Measurements from ENCODE around the gene NDRG3. TPM values are rescaled to one million over a fixed set of nuclear protein-coding genes. Genes with fewer than 3 reads are reported as not detected.

The NDRG3 gene
- total and polyA plus RNA-seq, 2 donors from 2014 or later: 25.3 to 26.4 TPM

DNA sequence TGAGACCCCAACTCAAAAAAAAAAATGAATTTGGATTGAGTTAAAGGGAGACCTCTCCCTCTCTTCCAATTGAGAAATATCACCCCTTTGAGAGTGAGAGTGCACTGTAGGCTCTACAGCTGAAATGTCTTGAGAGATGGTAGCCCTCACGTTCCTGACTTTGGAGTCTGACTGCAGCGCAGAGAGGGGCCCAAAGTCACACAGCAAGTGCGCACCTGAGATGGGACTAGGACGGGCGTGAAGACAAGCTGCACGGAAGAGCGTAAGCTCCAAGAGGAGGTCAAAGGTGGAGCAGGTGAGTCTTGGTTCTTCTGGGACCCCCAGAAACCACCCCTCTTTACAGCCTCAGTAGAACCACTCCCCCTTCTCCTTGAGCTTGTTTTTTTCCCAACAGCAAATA is 100.5 kb downstream of the NDRG3 start:
- no peaks in the 10 kb centered on the region for H3K4me1 ChIP-seq (ENCODE audit: control insufficient read depth in 2 of 3, insufficient read depth in 2 of 3, low read depth in 1 of 3, low read length in 3 of 3)
- DNase-seq (no peak), FAIRE-seq (no peak)
- intact Hi-C loops (cut with DNase I): no loop called here
- H3K27me3 ChIP-seq (ENCODE audit: control insufficient read depth, insufficient read depth, low read length): no peaks in the 10 kb centered on the region
- H3K27ac ChIP-seq (ENCODE audit: low read depth in 2 of 2, low read length in 2 of 2): no peak overlapping the region
- no peaks in the 10 kb centered on the region for H3K36me3 ChIP-seq (ENCODE audit: control insufficient read depth in 2 of 3, insufficient read depth in 3 of 3, low read length in 3 of 3)
- H3K4me3 ChIP-seq (ENCODE audit: low read length in 3 of 3): no peak overlapping the region
- TF ChIP-seq, protein P1, sequence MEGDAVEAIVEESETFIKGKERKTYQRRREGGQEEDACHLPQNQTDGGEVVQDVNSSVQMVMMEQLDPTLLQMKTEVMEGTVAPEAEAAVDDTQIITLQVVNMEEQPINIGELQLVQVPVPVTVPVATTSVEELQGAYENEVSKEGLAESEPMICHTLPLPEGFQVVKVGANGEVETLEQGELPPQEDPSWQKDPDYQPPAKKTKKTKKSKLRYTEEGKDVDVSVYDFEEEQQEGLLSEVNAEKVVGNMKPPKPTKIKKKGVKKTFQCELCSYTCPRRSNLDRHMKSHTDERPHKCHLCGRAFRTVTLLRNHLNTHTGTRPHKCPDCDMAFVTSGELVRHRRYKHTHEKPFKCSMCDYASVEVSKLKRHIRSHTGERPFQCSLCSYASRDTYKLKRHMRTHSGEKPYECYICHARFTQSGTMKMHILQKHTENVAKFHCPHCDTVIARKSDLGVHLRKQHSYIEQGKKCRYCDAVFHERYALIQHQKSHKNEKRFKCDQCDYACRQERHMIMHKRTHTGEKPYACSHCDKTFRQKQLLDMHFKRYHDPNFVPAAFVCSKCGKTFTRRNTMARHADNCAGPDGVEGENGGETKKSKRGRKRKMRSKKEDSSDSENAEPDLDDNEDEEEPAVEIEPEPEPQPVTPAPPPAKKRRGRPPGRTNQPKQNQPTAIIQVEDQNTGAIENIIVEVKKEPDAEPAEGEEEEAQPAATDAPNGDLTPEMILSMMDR (IDR thresholded peaks at IDR 0.05; ENCODE audit: borderline replicate concordance, extremely low read depth, insufficient read depth): no peak
- no peak overlapping the region for H3K9ac ChIP-seq (ENCODE audit: low read length in 3 of 3)
- H3K9me3 ChIP-seq (ENCODE audit: control insufficient read depth in 2 of 3, insufficient read depth in 1 of 3, low read length in 3 of 3): no peaks in the 10 kb centered on the region

DNA sequence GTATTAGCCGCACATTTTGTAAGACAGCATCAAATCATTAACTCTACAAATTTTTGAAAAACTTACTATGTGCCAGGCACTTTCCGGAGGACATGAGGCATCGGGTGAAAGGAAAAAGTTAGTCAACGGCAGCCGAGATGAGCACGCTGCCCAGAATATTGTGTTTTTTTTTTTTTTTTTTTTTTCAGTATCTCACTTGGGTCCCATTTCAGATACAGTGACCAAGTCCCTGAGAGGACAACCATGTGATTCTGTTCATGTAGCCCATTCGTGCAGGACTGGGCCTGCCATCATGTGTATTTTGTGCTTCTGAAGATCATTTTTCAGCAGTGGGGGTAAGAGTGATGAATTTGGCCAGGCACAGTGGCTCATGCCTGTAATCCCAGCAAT is 101.2 kb downstream of the NDRG3 start:
- TF ChIP-seq, protein P1 (IDR thresholded peaks at IDR 0.05; ENCODE audit: borderline replicate concordance, extremely low read depth, insufficient read depth): no peak
- DNase-seq: no peak
- Histone ChIP-seq H3K4me1 (ENCODE audit: control insufficient read depth in 2 of 3, insufficient read depth in 2 of 3, low read depth in 1 of 3, low read length in 3 of 3) (no peaks in the 10 kb centered on the region), H3K9me3 (ENCODE audit: control insufficient read depth in 2 of 3, insufficient read depth in 1 of 3, low read length in 3 of 3) (no peaks in the 10 kb centered on the region), H3K27me3 (ENCODE audit: control insufficient read depth, insufficient read depth, low read length) (no peaks in the 10 kb centered on the region), H3K36me3 (ENCODE audit: control insufficient read depth in 2 of 3, insufficient read depth in 3 of 3, low read length in 3 of 3) (no peaks in the 10 kb centered on the region), H3K9ac (ENCODE audit: low read length in 3 of 3) (no peak overlapping the region), H3K27ac (ENCODE audit: low read depth in 2 of 2, low read length in 2 of 2) (no peak overlapping the region), H3K4me3 (ENCODE audit: low read length in 3 of 3) (no peak overlapping the region)
- FAIRE-seq: no peak
- intact Hi-C loops (cut with DNase I): no loop called here

DNA sequence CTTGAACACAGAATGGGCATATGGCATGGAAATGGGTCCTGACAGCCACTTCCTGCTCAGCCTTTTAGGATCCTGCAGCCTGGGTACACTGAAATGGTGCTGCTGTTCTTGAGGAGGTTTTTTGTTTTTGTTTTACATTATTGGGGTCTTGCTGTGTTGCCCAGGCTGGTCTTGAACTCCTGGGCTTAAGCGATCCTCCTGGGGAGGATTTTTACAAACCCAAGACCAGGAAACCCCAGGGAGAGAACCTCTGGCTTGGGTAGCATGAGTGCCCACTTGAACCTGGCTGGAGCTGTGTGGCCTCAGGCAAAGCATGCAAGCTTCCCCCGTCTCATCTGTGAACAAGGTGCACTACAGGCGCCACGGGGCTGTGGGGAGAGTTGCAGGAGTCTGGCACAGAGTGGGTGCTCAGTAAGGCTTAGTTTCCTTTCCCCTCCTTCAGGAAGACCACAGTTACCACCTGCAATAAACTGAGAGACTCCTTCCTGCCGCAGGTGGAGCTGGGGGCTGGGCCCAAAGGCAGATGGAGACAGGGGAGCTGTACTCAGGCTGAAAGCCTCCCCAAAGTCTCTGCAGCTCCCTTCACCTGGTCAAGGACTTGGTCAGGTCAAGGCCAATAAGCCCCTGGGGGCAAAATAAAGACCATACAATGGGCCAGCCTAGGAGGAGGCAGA is 101.7 kb downstream of the NDRG3 start:
- TF ChIP-seq, protein P1 (IDR thresholded peaks at IDR 0.05; ENCODE audit: borderline replicate concordance, extremely low read depth, insufficient read depth): no peak
- H3K9me3 ChIP-seq (ENCODE audit: control insufficient read depth in 2 of 3, insufficient read depth in 1 of 3, low read length in 3 of 3): no peaks in the 10 kb centered on the region
- no peaks in the 10 kb centered on the region for H3K36me3 ChIP-seq (ENCODE audit: control insufficient read depth in 2 of 3, insufficient read depth in 3 of 3, low read length in 3 of 3)
- FAIRE-seq (no peak), DNase-seq (no peak)
- H3K27me3 ChIP-seq (ENCODE audit: control insufficient read depth, insufficient read depth, low read length): no peaks in the 10 kb centered on the region
- H3K4me1 ChIP-seq (ENCODE audit: control insufficient read depth in 2 of 3, insufficient read depth in 2 of 3, low read depth in 1 of 3, low read length in 3 of 3): no peaks in the 10 kb centered on the region
- no peak overlapping the region for H3K27ac ChIP-seq (ENCODE audit: low read depth in 2 of 2, low read length in 2 of 2)
- H3K4me3 ChIP-seq (ENCODE audit: low read length in 3 of 3): no peak overlapping the region
- H3K9ac ChIP-seq (ENCODE audit: low read length in 3 of 3): no peak overlapping the region
- intact Hi-C loops (cut with DNase I): no loop called here

- TF ChIP-seq, protein P1 (IDR thresholded peaks at IDR 0.05; ENCODE audit: borderline replicate concordance, extremely low read depth, insufficient read depth): no peak
- Histone ChIP-seq H3K36me3 (ENCODE audit: control insufficient read depth in 2 of 3, insufficient read depth in 3 of 3, low read length in 3 of 3) (no peaks in the 10 kb centered on the region), H3K9ac (ENCODE audit: low read length in 3 of 3) (no peak overlapping the region), H3K27me3 (ENCODE audit: control insufficient read depth, insufficient read depth, low read length) (no peaks in the 10 kb centered on the region), H3K27ac (ENCODE audit: low read depth in 2 of 2, low read length in 2 of 2) (no peak overlapping the region), H3K4me3 (ENCODE audit: low read length in 3 of 3) (no peak overlapping the region), H3K4me1 (ENCODE audit: control insufficient read depth in 2 of 3, insufficient read depth in 2 of 3, low read depth in 1 of 3, low read length in 3 of 3) (no peaks in the 10 kb centered on the region), H3K9me3 (ENCODE audit: control insufficient read depth in 2 of 3, insufficient read depth in 1 of 3, low read length in 3 of 3) (no peaks in the 10 kb centered on the region)
- intact Hi-C loops (cut with DNase I): no loop called here
- FAIRE-seq (no peak), DNase-seq (no peak)
Observed at GRCh38 chr20:36642136-36642535, 103.8 kb downstream of the NDRG3 start.
